ENCODE data around the gene E2F4. TPM values are rescaled to one million over a fixed set of nuclear protein-coding genes. Genes with fewer than 3 reads are reported as not detected.
A peak's percentile ranks its signal among the peaks of the same experiment; 100 is the strongest.

E2F4 gene
- total RNA-seq, 1 experiment from 2014 or later: 74.5 TPM

DNA sequence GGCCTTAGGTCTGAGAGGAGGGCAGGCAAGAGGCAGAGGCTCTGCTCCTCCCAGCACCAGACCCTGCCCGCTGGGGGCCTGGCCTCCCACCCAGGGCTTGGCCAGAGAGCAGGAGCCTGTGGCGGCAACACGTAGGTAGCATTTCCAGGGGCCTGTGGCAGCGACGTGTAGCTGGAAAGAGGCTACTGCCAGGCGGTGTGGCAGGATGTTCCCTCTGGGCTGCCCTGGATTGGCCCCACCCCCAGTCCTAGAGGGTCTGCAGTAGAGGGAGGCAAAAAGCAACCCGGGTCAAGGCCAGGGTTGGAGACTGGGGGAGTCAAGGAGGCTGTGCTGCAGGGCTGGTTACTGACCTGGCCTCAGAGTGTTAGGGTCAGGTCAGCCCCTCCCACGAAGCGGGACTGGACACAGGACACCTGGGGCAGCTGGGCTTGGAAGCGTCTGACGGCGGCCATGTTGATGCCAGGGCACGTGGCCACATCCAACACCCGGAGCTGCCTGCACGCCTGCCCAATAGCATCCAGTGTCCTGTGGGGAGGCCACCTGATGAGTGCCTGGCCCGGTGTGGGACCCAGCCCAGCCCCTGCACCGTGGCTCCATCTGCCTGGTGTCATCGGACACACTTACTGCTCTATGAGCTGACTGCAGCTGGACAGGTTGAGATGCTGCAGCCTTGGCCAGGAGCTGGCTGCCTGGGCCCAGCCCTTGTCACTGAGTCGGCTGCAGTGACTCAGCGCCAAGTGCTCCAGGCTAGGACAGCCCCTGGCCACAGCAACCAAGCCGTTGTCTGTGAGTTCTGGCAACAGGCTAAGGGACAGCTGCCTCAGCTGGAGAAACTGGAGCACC is 15.5 kb downstream of the E2F4 start:
- Histone ChIP-seq H3K27ac (ENCODE audit: low read length) (no peak overlapping the region), H3K27me3 (ENCODE audit: control insufficient read depth, insufficient read depth, low read length) (no peaks in the 10 kb centered on the region), H3K9me3 (ENCODE audit: control insufficient read depth, insufficient read depth, low read depth, low read length) (no peaks in the 10 kb centered on the region), H3K4me1 (ENCODE audit: control insufficient read depth, insufficient read depth, low read length) (peaks cover 18% of the 10 kb centered on the region), H3K36me3 (ENCODE audit: control insufficient read depth, insufficient read depth, low read length) (no peaks in the 10 kb centered on the region), H3K4me3 (ENCODE audit: low read depth in 2 of 2, low read length in 2 of 2) (no peak overlapping the region)
- BruUV-seq (replicated peaks): no TSS peak
- in situ Hi-C loops (cut with HindIII; ENCODE audit: low pct_unique_long_range_greater_than_20kb, low sequenced_read_pairs) (no loop called here), intact Hi-C loops (cut with micrococcal nuclease; ENCODE audit: unreplicated experiment) (no loop called here)
- TF ChIP-seq POLR2AphosphoS5 (IDR thresholded peaks at IDR 0.05; ENCODE audit: low read depth, low read length): peak; percentile 12
- TF ChIP-seq, protein P1, sequence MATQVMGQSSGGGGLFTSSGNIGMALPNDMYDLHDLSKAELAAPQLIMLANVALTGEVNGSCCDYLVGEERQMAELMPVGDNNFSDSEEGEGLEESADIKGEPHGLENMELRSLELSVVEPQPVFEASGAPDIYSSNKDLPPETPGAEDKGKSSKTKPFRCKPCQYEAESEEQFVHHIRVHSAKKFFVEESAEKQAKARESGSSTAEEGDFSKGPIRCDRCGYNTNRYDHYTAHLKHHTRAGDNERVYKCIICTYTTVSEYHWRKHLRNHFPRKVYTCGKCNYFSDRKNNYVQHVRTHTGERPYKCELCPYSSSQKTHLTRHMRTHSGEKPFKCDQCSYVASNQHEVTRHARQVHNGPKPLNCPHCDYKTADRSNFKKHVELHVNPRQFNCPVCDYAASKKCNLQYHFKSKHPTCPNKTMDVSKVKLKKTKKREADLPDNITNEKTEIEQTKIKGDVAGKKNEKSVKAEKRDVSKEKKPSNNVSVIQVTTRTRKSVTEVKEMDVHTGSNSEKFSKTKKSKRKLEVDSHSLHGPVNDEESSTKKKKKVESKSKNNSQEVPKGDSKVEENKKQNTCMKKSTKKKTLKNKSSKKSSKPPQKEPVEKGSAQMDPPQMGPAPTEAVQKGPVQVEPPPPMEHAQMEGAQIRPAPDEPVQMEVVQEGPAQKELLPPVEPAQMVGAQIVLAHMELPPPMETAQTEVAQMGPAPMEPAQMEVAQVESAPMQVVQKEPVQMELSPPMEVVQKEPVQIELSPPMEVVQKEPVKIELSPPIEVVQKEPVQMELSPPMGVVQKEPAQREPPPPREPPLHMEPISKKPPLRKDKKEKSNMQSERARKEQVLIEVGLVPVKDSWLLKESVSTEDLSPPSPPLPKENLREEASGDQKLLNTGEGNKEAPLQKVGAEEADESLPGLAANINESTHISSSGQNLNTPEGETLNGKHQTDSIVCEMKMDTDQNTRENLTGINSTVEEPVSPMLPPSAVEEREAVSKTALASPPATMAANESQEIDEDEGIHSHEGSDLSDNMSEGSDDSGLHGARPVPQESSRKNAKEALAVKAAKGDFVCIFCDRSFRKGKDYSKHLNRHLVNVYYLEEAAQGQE (IDR thresholded peaks at IDR 0.05; ENCODE audit: insufficient read depth in 1 of 2, low read depth in 2 of 2, low read length in 1 of 2): no peak
- DNase-seq (ENCODE audit: low read depth, low spot score) (no peak), ATAC-seq (peak; percentile 74)
- ChIA-PET CTCF (no interaction called here), POLR2A (no interaction called here)

DNA sequence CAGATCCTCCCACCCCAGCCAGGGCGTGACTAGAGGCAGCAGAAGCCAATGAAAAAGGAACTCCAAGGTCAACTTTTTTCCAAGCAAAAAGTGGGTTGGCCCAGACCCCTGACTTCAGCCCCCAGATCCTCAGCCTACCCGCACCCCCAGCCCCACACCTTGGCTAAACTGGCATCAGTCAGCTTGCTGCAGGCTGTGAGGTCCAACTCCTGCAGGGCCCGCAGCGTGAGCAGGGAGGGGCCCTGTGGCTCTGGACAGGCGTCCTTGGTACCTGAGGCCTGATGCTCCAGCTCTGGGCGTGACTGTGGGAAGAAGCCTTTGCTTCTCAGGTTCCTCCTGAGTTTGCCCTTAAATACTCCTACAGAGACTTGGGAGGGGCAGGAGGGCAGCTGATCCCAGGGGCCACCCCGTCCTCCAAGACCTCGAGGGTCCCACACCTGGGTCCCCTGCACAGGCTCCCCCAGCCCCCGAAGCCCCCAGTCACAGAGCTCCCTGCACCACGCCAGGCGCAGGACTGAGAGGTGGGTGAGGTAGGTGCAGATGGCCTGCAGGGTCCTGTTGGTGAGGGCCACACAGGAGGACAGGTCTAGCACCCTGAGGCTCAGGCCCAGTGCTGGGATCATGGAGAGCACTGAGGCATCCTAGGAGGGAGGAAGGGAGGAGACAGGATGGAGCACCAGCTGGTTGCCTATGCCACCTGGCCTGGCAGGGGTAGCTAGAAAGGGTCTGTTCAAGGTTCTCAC is 16.4 kb downstream of the E2F4 start:
- Histone ChIP-seq H3K4me1 (ENCODE audit: control insufficient read depth, insufficient read depth, low read length) (peaks cover 18% of the 10 kb centered on the region), H3K9me3 (ENCODE audit: control insufficient read depth, insufficient read depth, low read depth, low read length) (no peaks in the 10 kb centered on the region), H3K36me3 (ENCODE audit: control insufficient read depth, insufficient read depth, low read length) (no peaks in the 10 kb centered on the region), H3K27me3 (ENCODE audit: control insufficient read depth, insufficient read depth, low read length) (no peaks in the 10 kb centered on the region), H3K27ac (ENCODE audit: low read length) (no peak overlapping the region), H3K4me3 (ENCODE audit: low read depth in 2 of 2, low read length in 2 of 2) (no peak overlapping the region)
- ATAC-seq: no peak
- DNase-seq (ENCODE audit: low read depth, low spot score): no peak
- TF ChIP-seq, protein P2, sequence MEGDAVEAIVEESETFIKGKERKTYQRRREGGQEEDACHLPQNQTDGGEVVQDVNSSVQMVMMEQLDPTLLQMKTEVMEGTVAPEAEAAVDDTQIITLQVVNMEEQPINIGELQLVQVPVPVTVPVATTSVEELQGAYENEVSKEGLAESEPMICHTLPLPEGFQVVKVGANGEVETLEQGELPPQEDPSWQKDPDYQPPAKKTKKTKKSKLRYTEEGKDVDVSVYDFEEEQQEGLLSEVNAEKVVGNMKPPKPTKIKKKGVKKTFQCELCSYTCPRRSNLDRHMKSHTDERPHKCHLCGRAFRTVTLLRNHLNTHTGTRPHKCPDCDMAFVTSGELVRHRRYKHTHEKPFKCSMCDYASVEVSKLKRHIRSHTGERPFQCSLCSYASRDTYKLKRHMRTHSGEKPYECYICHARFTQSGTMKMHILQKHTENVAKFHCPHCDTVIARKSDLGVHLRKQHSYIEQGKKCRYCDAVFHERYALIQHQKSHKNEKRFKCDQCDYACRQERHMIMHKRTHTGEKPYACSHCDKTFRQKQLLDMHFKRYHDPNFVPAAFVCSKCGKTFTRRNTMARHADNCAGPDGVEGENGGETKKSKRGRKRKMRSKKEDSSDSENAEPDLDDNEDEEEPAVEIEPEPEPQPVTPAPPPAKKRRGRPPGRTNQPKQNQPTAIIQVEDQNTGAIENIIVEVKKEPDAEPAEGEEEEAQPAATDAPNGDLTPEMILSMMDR (IDR thresholded peaks at IDR 0.05): no peak
- no peak; the same call in 1 of the 2 replicates for TF ChIP-seq POLR2AphosphoS5 (IDR thresholded peaks at IDR 0.05; ENCODE audit: low read depth, low read length)
- TF ChIP-seq SIN3A (IDR thresholded peaks at IDR 0.05; ENCODE audit: borderline replicate concordance, insufficient read depth, low read depth, low read length): no peak
- TF ChIP-seq TCF7L2 (IDR thresholded peaks at IDR 0.05; ENCODE audit: low read depth, low read length): no peak
- TF ChIP-seq, protein P1 (IDR thresholded peaks at IDR 0.05; ENCODE audit: insufficient read depth in 1 of 2, low read depth in 2 of 2, low read length in 1 of 2): no peak
- intact Hi-C loops (cut with micrococcal nuclease; ENCODE audit: unreplicated experiment) (no loop called here), in situ Hi-C loops (cut with HindIII; ENCODE audit: low pct_unique_long_range_greater_than_20kb, low sequenced_read_pairs) (no loop called here)
- BruUV-seq (replicated peaks): no TSS peak
- ChIA-PET POLR2A (interaction anchor here (0.9 kb wide), 1 partner anchor 10 kb away, joined by 4 read pairs; no protein-coding TSS in a partner anchor), CTCF (interaction anchor here (0.5 kb wide), 1 partner anchor 10 kb away, joined by 4 read pairs; no protein-coding TSS in a partner anchor)

Data from Panc1 (cell line).